Transverse colon (tissue), 4 donors: Measurements from ENCODE around the gene CAPN5. TPM values are rescaled to one million over a fixed set of nuclear protein-coding genes. Genes with fewer than 3 reads are reported as not detected.

Source experiments
- DNase-seq: peaks from one replicate; pipeline ENCODE4 v3.0.0-alpha.2; 2019
- H3K27ac ChIP-seq, 4 donors: fragments of 200-600 bp; sonication (generic); 2 replicates each; pipeline ENCODE4 v1.5.1; 2016 to 2018; ENCODE audit warnings: inconsistent platforms in 4 of 4
- H3K27me3 ChIP-seq: fragments of 200-600 bp; sonication (generic); 2 replicates; pipeline ENCODE4 v1.5.1; 2017; ENCODE audit warnings: inconsistent platforms
- H3K36me3 ChIP-seq, 4 donors: fragments of 200-600 bp; sonication (generic); 2 replicates each; pipeline ENCODE4 v1.5.1; 2017 to 2019; ENCODE audit warnings: inconsistent platforms in 4 of 4
- H3K4me1 ChIP-seq, 4 donors: fragments of 200-600 bp; sonication (generic); 2 replicates each; pipeline ENCODE4 v1.5.1; 2017 to 2020; ENCODE audit warnings: inconsistent platforms in 4 of 4
- H3K4me3 ChIP-seq, 4 donors: fragments of 200-600 bp; sonication (generic); 1 replicate in 1 of 4; 2 replicates in 3 of 4; pipeline versions ENCODE4 v1.5.1 to v1.6.1; 2017 to 2019; ENCODE audit warnings: inconsistent platforms in 4 of 4
- H3K9me3 ChIP-seq, 2 donors: fragments of 200-600 bp; sonication (generic); 2 replicates each; pipeline ENCODE4 v1.5.1; 2017 to 2019; ENCODE audit warnings: inconsistent platforms in 2 of 2
- EP300 ChIP-seq: sonication (generic); formaldehyde crosslinking; IDR thresholded peaks from one replicate; pipeline ENCODE4 v1.6.1; 2017; ENCODE audit warnings: antibody characterized with exemption, low read depth
- POLR2A ChIP-seq: fragments of 450-650 bp; IDR thresholded peaks from one replicate; pipeline ENCODE4 v1.6.1; 2016; ENCODE audit warnings: antibody characterized with exemption, mild to moderate bottlenecking, moderate library complexity
- POLR2AphosphoS5 ChIP-seq, 3 donors: sonication (generic); formaldehyde crosslinking; IDR thresholded peaks; one replicate each; pipeline ENCODE4 v1.6.1; 2016; ENCODE audit warnings: antibody characterized with exemption in 3 of 3
- WGBS, 2 donors: methylation state at CpG; one replicate each; pipeline ENCODE4 v1.1.5; 2018; ENCODE audit warnings: low coverage in 1 of 2; 5-methylcytosine and 5-hydroxymethylcytosine counted together
- in situ Hi-C, 4 donors: fragments of 200-750 bp; cut with MboI; loops; one replicate each; pipeline versions ENCODE4 v1.15.0 to v1.15.1; 2017; ENCODE audit warnings: low sequenced_read_pairs in 3 of 4, low pct_ligation_motif_present in 1 of 4, low pct_unique_long_range_greater_than_20kb in 1 of 4
- intact Hi-C: fragments of 100-400 bp; cut with DNase I; formaldehyde crosslinking; loops from one replicate; pipeline ENCODE4 v1.15.1; 2023; ENCODE audit warnings: low total_unique reads
- total RNA-seq, 4 donors: library from RNA; depleted of rRNA; stranded (reverse); fragments of >200 nt; gene quantifications; one replicate each; pipeline ENCODE4 v1.1.0, GENCODE V29; 2016
- TF ChIP-seq, protein P1 (sequence below), 5 experiments: fragments of 200-600 bp in 3 of 5; fragments of 450-650 bp in 2 of 5; sonication (generic) in 3 of 5; IDR thresholded peaks; 1 replicate in 2 of 5; 2 replicates in 3 of 5; pipeline ENCODE4 v1.5.1; 2016 to 2017; ENCODE audit warnings: antibody characterized with exemption in 5 of 5, inconsistent platforms in 3 of 5, mild to moderate bottlenecking in 2 of 5, moderate library complexity in 1 of 5

Gene CAPN5
- total RNA-seq, 4 donors from 2014 or later = 210 to 290 (median 214) TPM

DNA sequence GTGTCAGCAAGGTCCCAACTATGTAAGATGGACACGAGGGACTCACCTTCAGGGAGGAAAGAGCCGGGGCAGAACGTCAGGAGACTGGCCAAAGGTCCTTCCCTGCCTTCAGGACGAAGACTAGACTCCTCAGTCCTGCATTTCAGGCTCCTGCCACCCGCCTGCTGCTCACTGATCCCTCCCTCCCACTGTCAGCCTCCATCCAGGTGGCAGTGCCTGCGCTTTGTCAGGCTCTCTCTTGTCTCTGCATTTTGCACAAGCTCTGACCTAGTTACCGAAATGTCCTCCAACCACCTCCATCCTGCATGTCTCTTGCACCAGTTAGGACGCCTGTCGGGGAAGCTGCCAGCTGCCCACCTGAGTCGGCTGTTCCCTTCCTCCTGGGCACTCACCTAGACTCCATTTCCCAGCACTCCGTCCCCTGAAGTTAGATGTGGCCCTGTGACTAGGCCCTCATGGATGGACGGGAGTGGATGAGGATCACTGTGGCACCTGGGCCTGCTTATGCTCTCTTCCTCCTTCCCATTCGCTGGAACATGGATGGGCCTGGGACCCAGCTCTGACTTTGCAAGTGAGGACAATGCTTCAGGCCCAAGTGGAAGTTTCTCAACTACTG is 24.6 kb upstream of the CAPN5 start:
- in situ Hi-C loops (loop anchor here in 3 of 4 donors (10.0 to 25.0 kb wide), 5 partner anchors 117 to 305 kb away; no protein-coding TSS in a partner anchor), intact Hi-C loops (loop anchor here (10.0 kb wide), 1 partner anchor 143 kb away; no protein-coding TSS in a partner anchor)
- no peaks in the 10 kb centered on the region for H3K9me3 ChIP-seq
- 89 to 91% methylated on average over 6 to 13 of the region's 13 CpGs for WGBS, 2 donors
- no peaks in the 10 kb centered on the region for H3K36me3 ChIP-seq
- no peak overlapping the region for H3K4me3 ChIP-seq
- no peak for DNase-seq
- TF ChIP-seq, protein P1, sequence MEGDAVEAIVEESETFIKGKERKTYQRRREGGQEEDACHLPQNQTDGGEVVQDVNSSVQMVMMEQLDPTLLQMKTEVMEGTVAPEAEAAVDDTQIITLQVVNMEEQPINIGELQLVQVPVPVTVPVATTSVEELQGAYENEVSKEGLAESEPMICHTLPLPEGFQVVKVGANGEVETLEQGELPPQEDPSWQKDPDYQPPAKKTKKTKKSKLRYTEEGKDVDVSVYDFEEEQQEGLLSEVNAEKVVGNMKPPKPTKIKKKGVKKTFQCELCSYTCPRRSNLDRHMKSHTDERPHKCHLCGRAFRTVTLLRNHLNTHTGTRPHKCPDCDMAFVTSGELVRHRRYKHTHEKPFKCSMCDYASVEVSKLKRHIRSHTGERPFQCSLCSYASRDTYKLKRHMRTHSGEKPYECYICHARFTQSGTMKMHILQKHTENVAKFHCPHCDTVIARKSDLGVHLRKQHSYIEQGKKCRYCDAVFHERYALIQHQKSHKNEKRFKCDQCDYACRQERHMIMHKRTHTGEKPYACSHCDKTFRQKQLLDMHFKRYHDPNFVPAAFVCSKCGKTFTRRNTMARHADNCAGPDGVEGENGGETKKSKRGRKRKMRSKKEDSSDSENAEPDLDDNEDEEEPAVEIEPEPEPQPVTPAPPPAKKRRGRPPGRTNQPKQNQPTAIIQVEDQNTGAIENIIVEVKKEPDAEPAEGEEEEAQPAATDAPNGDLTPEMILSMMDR (IDR thresholded peaks at IDR 0.05) = no peak
- no peak for TF ChIP-seq EP300
- no peak for TF ChIP-seq POLR2A
- no peak for TF ChIP-seq POLR2AphosphoS5 (IDR thresholded peaks at IDR 0.05)
- H3K27me3 ChIP-seq = peaks cover 37% of the 10 kb centered on the region
- H3K27ac ChIP-seq = no peak overlapping the region
- H3K4me1 ChIP-seq = peaks cover 13 to 28% (median 21%) of the 10 kb centered on the region in 4 donors

DNA sequence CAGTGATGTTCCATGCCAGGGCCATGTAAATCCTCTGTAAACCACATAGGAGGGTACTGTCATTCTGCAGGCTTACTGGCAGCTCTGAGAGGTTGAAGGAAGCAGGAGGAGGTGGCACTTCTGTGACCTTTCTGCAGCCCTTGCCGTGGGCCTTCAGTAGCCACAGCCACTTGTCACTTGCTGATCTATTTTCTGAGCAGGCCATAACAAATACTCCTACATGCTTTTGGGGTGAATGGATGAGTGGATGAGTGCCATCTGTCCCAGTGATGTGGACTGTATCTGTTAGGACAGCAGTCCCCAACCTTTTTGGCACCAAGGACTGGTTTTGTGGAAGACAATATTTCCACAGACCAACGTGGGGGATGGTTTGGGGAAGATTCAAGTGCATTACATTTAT is 22.4 kb upstream of the CAPN5 start:
- Histone ChIP-seq H3K9me3 (no peaks in the 10 kb centered on the region), H3K36me3 (no peaks in the 10 kb centered on the region), H3K27ac (peak overlapping the region in 1 of 4 donors; percentile 14), H3K27me3 (peaks cover 32% of the 10 kb centered on the region), H3K4me3 (no peak overlapping the region), H3K4me1 (peaks cover 11 to 37% (median 27%) of the 10 kb centered on the region in 4 donors)
- in situ Hi-C loops (loop anchor here in 3 of 4 donors (10.0 to 25.0 kb wide), 5 partner anchors 120 to 307 kb away; no protein-coding TSS in a partner anchor), intact Hi-C loops (loop anchor here (10.0 kb wide), 1 partner anchor 140 kb away; no protein-coding TSS in a partner anchor)
- no peak for TF ChIP-seq POLR2AphosphoS5 (IDR thresholded peaks at IDR 0.05)
- no peak for TF ChIP-seq EP300
- TF ChIP-seq, protein P1 (IDR thresholded peaks at IDR 0.05) = no peak
- no peak for TF ChIP-seq POLR2A
- 76% methylated on average over 2 of the region's 2 CpGs; no CpG with 5 or more reads in 1 of the 2 donors for WGBS, 2 donors
- DNase-seq = no peak

DNA sequence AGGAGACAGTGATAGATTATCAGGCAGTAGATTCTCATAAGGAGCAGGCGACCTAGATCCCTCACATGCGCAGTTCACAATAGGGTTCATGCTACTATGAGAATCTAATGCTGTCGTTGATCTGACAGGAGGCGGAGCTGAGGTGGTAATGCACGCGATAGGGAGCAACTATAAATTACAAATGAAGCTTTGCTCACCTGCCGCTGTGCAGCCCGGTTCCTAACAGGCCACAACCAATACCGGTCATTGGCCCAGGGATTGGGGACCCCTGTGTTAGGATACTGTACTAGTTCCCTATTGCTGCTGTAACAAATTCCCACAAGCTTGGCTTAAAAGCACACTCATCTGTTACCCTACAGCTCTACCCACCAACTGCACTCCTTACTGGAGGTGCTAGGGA is 21.9 kb upstream of the CAPN5 start:
- intact Hi-C loops = loop anchor here (10.0 kb wide), 1 partner anchor 140 kb away; no protein-coding TSS in a partner anchor
- no peak for DNase-seq
- Histone ChIP-seq H3K4me3 (no peak overlapping the region), H3K27ac (no peak overlapping the region), H3K36me3 (no peaks in the 10 kb centered on the region), H3K27me3 (peaks cover 27% of the 10 kb centered on the region), H3K9me3 (no peaks in the 10 kb centered on the region), H3K4me1 (peaks cover 6 to 36% (median 24%) of the 10 kb centered on the region in 4 donors)
- WGBS, 2 donors = 92 to 94% methylated on average over 6 to 9 of the region's 9 CpGs
- in situ Hi-C loops = loop anchor here in 3 of 4 donors (5.0 to 25.0 kb wide), 7 partner anchors 37 to 308 kb away; no protein-coding TSS in a partner anchor
- TF ChIP-seq EP300 (no peak), POLR2AphosphoS5 (IDR thresholded peaks at IDR 0.05) (no peak), POLR2A (no peak)
- TF ChIP-seq, protein P1 (IDR thresholded peaks at IDR 0.05) = no peak

- peak; percentile 74 for DNase-seq
- intact Hi-C loops = loop anchor here (10.0 kb wide), 1 partner anchor 139 kb away; no protein-coding TSS in a partner anchor
- 4 to 20% methylated on average over 1 to 29 of the region's 39 CpGs for WGBS, 2 donors
Observed at GRCh38 chr11:77046060-77046501, 20.7 kb upstream of the CAPN5 start.

More at GRCh38 chr11:77046060-77046501, 20.7 kb upstream of the CAPN5 start:
- Histone ChIP-seq H3K27me3 (peaks cover 15% of the 10 kb centered on the region), H3K4me3 (peak overlapping the region in 1 of 4 donors; percentile 2), H3K4me1 (peaks cover 4 to 33% (median 20%) of the 10 kb centered on the region in 4 donors), H3K36me3 (no peaks in the 10 kb centered on the region), H3K27ac (peak overlapping the region in 1 of 4 donors; percentile 24), H3K9me3 (no peaks in the 10 kb centered on the region)
- TF ChIP-seq EP300 = no peak
- TF ChIP-seq POLR2A = no peak
- TF ChIP-seq, protein P1 (IDR thresholded peaks at IDR 0.05) = peak; percentile 68 to 97 (median 87)
- in situ Hi-C loops = loop anchor here in 3 of 4 donors (5.0 to 25.0 kb wide), 7 partner anchors 36 to 309 kb away; no protein-coding TSS in a partner anchor
